PC-3 (cell line): ENCODE data around the gene ZNF335.

ENCODE experiments used
- CTCF ChIP-seq: fragments of 300-600 bp; sonication (generic); conservative IDR thresholded peaks from 2 replicates; pipeline ENCODE4 v1.5.1; 2017; ENCODE audit warnings: antibody characterized with exemption, low read depth, mild to moderate bottlenecking, low read length
- EZH2 ChIP-seq: fragments of 300-600 bp; sonication (generic); IDR thresholded peaks from one replicate; pipeline ENCODE4 v1.6.1; 2017; ENCODE audit warnings: antibody characterized with exemption, mild to moderate bottlenecking, low read length; ENCODE audit not compliant: unreplicated experiment
- EZH2phosphoT487 ChIP-seq: fragments of 300-600 bp; sonication (generic); IDR thresholded peaks from 2 replicates; pipeline ENCODE4 v1.6.1; 2018; ENCODE audit warnings: mild to moderate bottlenecking, antibody characterized with exemption, low read length, borderline replicate concordance

- no peak for TF ChIP-seq EZH2phosphoT487
- TF ChIP-seq CTCF: no peak
- TF ChIP-seq EZH2: no peak
Measured at GRCh38 chr20:45962031-45962755, 9.8 kb downstream of the ZNF335 start.
